HepG2 (cell line): ENCODE data around the gene MTURN. TPM values are rescaled to one million over a fixed set of nuclear protein-coding genes. Genes with fewer than 3 reads are reported as not detected.

Experiments used
- ATAC-seq: fragments of 200-7000 bp; cut with Tn5 transposase; 3 replicates; pipeline ENCODE4 v1.9.1; 2020; ENCODE audit warnings: mild to moderate bottlenecking, moderate library complexity
- BruUV-seq: library from RNA; stranded (reverse); fragments of 400-500 nt; replicated peaks from 2 replicates; lab custom pipeline; 2021; lab: Mats Ljungman, UMichigan
- CTCF ChIA-PET: fragments of 300-600 bp; formaldehyde crosslinking; extraction: SDS; loops from one replicate; lab custom pipeline; 2021; ENCODE audit warnings: low total read pairs, inconsistent platforms, low intra/inter-chr PET ratio; lab: Yijun Ruan, JAX
- POLR2A ChIA-PET: fragments of 350-600 bp; sonication (Branson Sonifier 250); formaldehyde crosslinking; loops from one replicate; lab custom pipeline; 2020; ENCODE audit warnings: antibody characterized with exemption, inconsistent platforms; lab: Yijun Ruan, JAX
- DNase-seq: peaks from one replicate; pipeline ENCODE4 v3.0.0-alpha.2; 2015; ENCODE audit warnings: low spot score
- FAIRE-seq: peaks from 3 replicates; lab custom pipeline; 2011; peaks lifted over from hg19 to GRCh38; lab: Jason Lieb, UNC
- H2AFZ ChIP-seq: one replicate; pipeline ENCODE4 v1.6.1; 2011; ENCODE audit warnings: low read length, inconsistent platforms
- H3K27ac ChIP-seq: fragments of 300-600 bp; 3 replicates; pipeline ENCODE4 v1.8.0; 2011; ENCODE audit warnings: mixed run types, mild to moderate bottlenecking, mixed read lengths, low read length, inconsistent platforms; ENCODE audit not compliant: insufficient read depth; ENCODE audit errors: extremely low read length
- H3K27me3 ChIP-seq, 2 experiments: fragments of 200-600 bp in 1 of 2; 2 replicates in 1 of 2; 3 replicates in 1 of 2; pipeline versions ENCODE4 v1.6.0 to v1.8.0; 2011; ENCODE audit warnings: low read length in 2 of 2, mild to moderate bottlenecking in 2 of 2, moderate library complexity in 2 of 2, inconsistent platforms in 1 of 2; ENCODE audit not compliant: insufficient read depth in 2 of 2, control insufficient read depth in 1 of 2
- H3K36me3 ChIP-seq, 2 experiments: fragments of 200-600 bp in 1 of 2; replicated peaks in 1 of 2; 2 replicates in 1 of 2; 3 replicates in 1 of 2; pipeline versions ENCODE4 v1.5.1 to v1.8.0; 2011; ENCODE audit warnings: low read length in 2 of 2, inconsistent platforms in 1 of 2; ENCODE audit not compliant: insufficient read depth in 2 of 2, control insufficient read depth in 1 of 2
- H3K4me1 ChIP-seq: 2 replicates; pipeline ENCODE4 v1.5.1; 2012; ENCODE audit warnings: low read length, inconsistent platforms; ENCODE audit not compliant: insufficient read depth
- H3K4me2 ChIP-seq: 2 replicates; pipeline ENCODE4 v1.6.0; 2011; ENCODE audit warnings: low read depth, low read length, inconsistent platforms
- H3K4me3 ChIP-seq, 3 experiments: fragments of 200-600 bp in 1 of 3; sonication (generic), shearing (Covaris generic) in 1 of 3; replicated peaks in 1 of 3; 2 replicates each; pipeline ENCODE4 v1.5.1; 2011 to 2016; ENCODE audit warnings: low read length in 3 of 3, inconsistent platforms in 2 of 3, low read depth in 2 of 3, mild to moderate bottlenecking in 2 of 3, control low read depth in 1 of 3, mixed read lengths in 1 of 3; ENCODE audit not compliant: insufficient read depth in 1 of 3
- H3K79me2 ChIP-seq: one replicate; pipeline ENCODE4 v1.6.1; 2011; ENCODE audit warnings: low read length, inconsistent platforms; ENCODE audit not compliant: insufficient read depth
- H3K9ac ChIP-seq: 2 replicates; pipeline ENCODE4 v1.6.0; 2011; ENCODE audit warnings: mild to moderate bottlenecking, low read depth, low read length, inconsistent platforms; ENCODE audit not compliant: insufficient read depth
- H3K9me3 ChIP-seq: 2 replicates; pipeline ENCODE4 v1.5.1; 2012; ENCODE audit warnings: mild to moderate bottlenecking, low read length
- H4K20me1 ChIP-seq: 2 replicates; pipeline ENCODE4 v1.6.0; 2011; ENCODE audit warnings: inconsistent platforms, mild to moderate bottlenecking, low read length, moderate library complexity; ENCODE audit not compliant: insufficient read depth
- FOXP1 ChIP-seq, 2 experiments: fragments of 450-650 bp in 1 of 2; IDR thresholded peaks; 2 replicates each; pipeline ENCODE4 v1.6.1; 2017 to 2018; ENCODE audit warnings: antibody characterized with exemption in 1 of 2
- HOXA7 ChIP-seq: sonication (generic); formaldehyde crosslinking; IDR thresholded peaks from 2 replicates; pipeline ENCODE4 v1.8.1; 2022; ENCODE audit warnings: mild to moderate bottlenecking, missing genetic modification reagents, moderate library complexity
- MATR3 ChIP-seq: sonication (generic); formaldehyde crosslinking; IDR thresholded peaks from 2 replicates; pipeline ENCODE4 v1.4.0; 2020; ENCODE audit warnings: missing genetic modification reagents
- MXD3 ChIP-seq: IDR thresholded peaks from 2 replicates; pipeline ENCODE4 v1.6.1; 2016; ENCODE audit warnings: mild to moderate bottlenecking, missing biosample characterization, missing genetic modification reagents
- NFRKB ChIP-seq: fragments of 450-650 bp; IDR thresholded peaks from 2 replicates; pipeline ENCODE4 v1.6.1; 2017
- SOX13 ChIP-seq, 3 experiments: fragments of 450-650 bp in 1 of 3; sonication (generic) in 1 of 3; formaldehyde crosslinking in 1 of 3; IDR thresholded peaks in 2 of 3; conservative IDR thresholded peaks in 1 of 3; 2 replicates each; pipeline versions ENCODE4 v1.5.0 to v1.6.1; 2016 to 2020; ENCODE audit warnings: antibody characterized with exemption in 1 of 3, mild to moderate bottlenecking in 1 of 3, missing compliant biosample characterization in 1 of 3, missing genetic modification reagents in 1 of 3, moderate library complexity in 1 of 3
- SOX6 ChIP-seq, 2 experiments: fragments of 450-650 bp in 1 of 2; sonication (generic) in 1 of 2; formaldehyde crosslinking in 1 of 2; IDR thresholded peaks; 2 replicates each; pipeline versions ENCODE4 v1.4.0 to v1.6.1; 2017 to 2020; ENCODE audit warnings: antibody characterized with exemption in 1 of 2, mild to moderate bottlenecking in 1 of 2, missing genetic modification reagents in 1 of 2
- TP53 ChIP-seq: sonication (generic); formaldehyde crosslinking; conservative IDR thresholded peaks from 2 replicates; pipeline ENCODE4 v1.4.0; 2020; ENCODE audit warnings: missing genetic modification reagents
- ZKSCAN1 ChIP-seq: fragments of 150-350 bp; IDR thresholded peaks from 2 replicates; pipeline ENCODE4 v1.6.1; 2014; ENCODE audit warnings: low read length
- ZNF121 ChIP-seq: sonication (generic); formaldehyde crosslinking; IDR thresholded peaks from 2 replicates; pipeline ENCODE4 v1.5.0; 2020; ENCODE audit warnings: mild to moderate bottlenecking, missing genetic modification reagents
- ZNF207 ChIP-seq: fragments of 450-650 bp; IDR thresholded peaks from 2 replicates; pipeline ENCODE4 v1.6.1; 2016; ENCODE audit warnings: antibody characterized with exemption, borderline replicate concordance
- ZNF484 ChIP-seq: sonication (generic); formaldehyde crosslinking; IDR thresholded peaks from 2 replicates; pipeline ENCODE4 v1.5.1; 2020; ENCODE audit warnings: mild to moderate bottlenecking, low read depth, missing genetic modification reagents, borderline replicate concordance
- ZNF510 ChIP-seq: sonication (generic); formaldehyde crosslinking; IDR thresholded peaks from 2 replicates; pipeline ENCODE4 v1.4.0; 2020; ENCODE audit warnings: low read depth, mild to moderate bottlenecking, missing genetic modification reagents
- ZNF607 ChIP-seq: sonication (generic); formaldehyde crosslinking; IDR thresholded peaks from 2 replicates; pipeline ENCODE4 v1.5.1; 2020; ENCODE audit warnings: missing genetic modification reagents, mild to moderate bottlenecking, borderline replicate concordance
- ZNF639 ChIP-seq: conservative IDR thresholded peaks from 2 replicates; pipeline ENCODE4 v1.6.1; 2018; ENCODE audit warnings: missing genetic modification reagents
- ZNF720 ChIP-seq: sonication (generic); formaldehyde crosslinking; IDR thresholded peaks from 2 replicates; pipeline ENCODE4 v1.4.0; 2020; ENCODE audit warnings: missing genetic modification reagents
- ZNF781 ChIP-seq: sonication (generic); formaldehyde crosslinking; IDR thresholded peaks from 2 replicates; pipeline ENCODE4 v1.5.1; 2020; ENCODE audit warnings: borderline replicate concordance, mild to moderate bottlenecking, missing genetic modification reagents; ENCODE audit errors: not compliant biosample characterization
- ZNF839 ChIP-seq: sonication (generic); formaldehyde crosslinking; IDR thresholded peaks from 2 replicates; pipeline ENCODE4 v1.4.0; 2020; ENCODE audit warnings: missing genetic modification reagents, mild to moderate bottlenecking, borderline replicate concordance
- WGBS: methylation state at CpG from one replicate; pipeline ENCODE4 v1.1.6; 2017; ENCODE audit warnings: low lambda C conversion rate; 5-methylcytosine and 5-hydroxymethylcytosine counted together
- in situ Hi-C: cut with HindIII; loops from 2 replicates; pipeline ENCODE4 v1.10.0; 2017; ENCODE audit warnings: low pct_unique_long_range_greater_than_20kb; ENCODE audit not compliant: extremely low pct_ligation_motif_present
- intact Hi-C: fragments of 100-400 bp; cut with micrococcal nuclease; formaldehyde crosslinking; loops from one replicate; pipeline ENCODE4 v1.10.0; 2022; ENCODE audit not compliant: unreplicated experiment
- polyA plus RNA-seq, 8 experiments: library from polyadenylated mRNA; depleted of rRNA in 3 of 8; stranded (reverse) in 7 of 8; unstranded in 1 of 8; fragments of >200 nt; fragmentation: Illumina TruSeq in 4 of 8; extraction: Trizol in 4 of 8; gene quantifications; 2 replicates each; pipeline versions ENCODE4 v1.2.1 to v1.2.3, GENCODE V29; 2011 to 2016; ENCODE audit warnings: low read depth in 4 of 8, missing spikeins in 1 of 8, mixed read lengths in 1 of 8; ENCODE audit not compliant: insufficient read depth in 1 of 8
- total RNA-seq, 5 experiments: library from RNA; depleted of rRNA; stranded (reverse); fragments of >200 nt; fragmentation: Illumina TruSeq; extraction: Trizol; gene quantifications; 2 replicates each; pipeline ENCODE4 v1.2.3, GENCODE V29; 2016; ENCODE audit warnings: low read depth in 1 of 5

Gene MTURN
- total and polyA plus RNA-seq, 2 of the 13 experiments (the other 11 are each of a cell fraction or from before 2014, with no cell fraction given): 5.7 to 7.2 TPM

GRCh38 chr7:30199271-30199670 is 64.5 kb downstream of the MTURN start:
- intact Hi-C loops (no loop called here), in situ Hi-C loops (no loop called here)
- Histone ChIP-seq H3K27ac (no peak overlapping the region), H3K79me2 (no peaks in the 10 kb centered on the region), H4K20me1 (no peaks in the 10 kb centered on the region), H3K9me3 (peaks cover 35% of the 10 kb centered on the region), H2AFZ (no peak overlapping the region), H3K4me2 (no peak overlapping the region), H3K27me3 (peaks cover 0 to 2% of the 10 kb centered on the region in 2 experiments; a peak in 2 of 5 replicates), H3K4me3 (no peak overlapping the region), H3K9ac (no peak overlapping the region), H3K36me3 (no peaks in the 10 kb centered on the region), H3K4me1 (no peaks in the 10 kb centered on the region)
- BruUV-seq: no TSS peak
- CTCF ChIA-PET: no interaction called here
- ATAC-seq: no peak
- POLR2A ChIA-PET: no interaction called here
- TF ChIP-seq MXD3 (CRISPR knock-in tag) (no peak), ZNF607 (no peak), ZNF720 (CRISPR knock-in tag) (no peak), ZNF207 (no peak), FOXP1 (IDR thresholded peaks at IDR 0.05) (no peak), FOXP1 (CRISPR knock-in tag; IDR thresholded peaks at IDR 0.05) (no peak)
- no peak for FAIRE-seq
- no peak for DNase-seq
- 0% methylated on average over 3 of the region's 3 CpGs for WGBS

GRCh38 chr7:30200591-30200990 is 65.8 kb downstream of the MTURN start:
- H3K4me2 ChIP-seq: no peak overlapping the region
- ChIA-PET POLR2A (no interaction called here), CTCF (no interaction called here)
- BruUV-seq: no TSS peak
- no peak overlapping the region for H2AFZ ChIP-seq
- no peak for ATAC-seq
- TF ChIP-seq MATR3 (CRISPR knock-in tag) (no peak), ZNF781 (no peak), SOX13 (IDR thresholded peaks at IDR 0.05) (no peak), SOX13 (CRISPR knock-in tag; conservative IDR thresholded peaks at IDR 0.05 in 1 of 2, IDR thresholded peaks at IDR 0.05 in 1 of 2) (no peak), ZNF121 (CRISPR knock-in tag) (no peak), ZNF510 (CRISPR knock-in tag) (no peak), NFRKB (no peak), ZKSCAN1 (no peak), ZNF484 (no peak), SOX6 (IDR thresholded peaks at IDR 0.05) (no peak), SOX6 (CRISPR knock-in tag; IDR thresholded peaks at IDR 0.05) (no peak), HOXA7 (CRISPR knock-in tag) (no peak), TP53 (CRISPR knock-in tag) (no peak), ZNF839 (CRISPR knock-in tag) (no peak), ZNF639 (CRISPR knock-in tag) (no peak)
- H3K9ac ChIP-seq: no peak overlapping the region
- H4K20me1 ChIP-seq: no peaks in the 10 kb centered on the region
- in situ Hi-C loops (no loop called here), intact Hi-C loops (no loop called here)
- H3K36me3 ChIP-seq: no peaks in the 10 kb centered on the region
- no peak for FAIRE-seq
- 21% methylated on average over 2 of the region's 2 CpGs for WGBS
- no peak overlapping the region for H3K27ac ChIP-seq
- H3K4me1 ChIP-seq: no peaks in the 10 kb centered on the region
- H3K79me2 ChIP-seq: no peaks in the 10 kb centered on the region
- H3K9me3 ChIP-seq: peaks cover 23% of the 10 kb centered on the region
- H3K27me3 ChIP-seq: peaks cover 0 to 2% of the 10 kb centered on the region in 2 experiments; a peak in 2 of 5 replicates
- H3K4me3 ChIP-seq: no peak overlapping the region
- DNase-seq: no peak
